GM19324 (cell line): ENCODE measurements around the gene FOXO3.
"Not testable (repeated sequence)": the region's sequence is repeated elsewhere in the genome, so short reads cannot be mapped to it uniquely, and the experiment has no call there.

ENCODE experiments used
- ATAC-seq: cut with Tn5 transposase; IDR thresholded peaks from one replicate; pipeline ENCODE4 v1.9.1; 2021; ENCODE audit warnings: mild to moderate bottlenecking, moderate library complexity; ENCODE audit not compliant: unreplicated experiment, low FRiP score

FOXO3 gene

GRCh38 chr6:108654465-108655106, 93.9 kb downstream of the FOXO3 start:
- ATAC-seq = no peak

- no peak for ATAC-seq
These were observed 95.3 kb downstream of the FOXO3 start for GRCh38 chr6:108655806-108656651.

GRCh38 chr6:108656836-108657235, 96.1 kb downstream of the FOXO3 start:
- ATAC-seq = no peak

GRCh38 chr6:108658174-108658573, 97.5 kb downstream of the FOXO3 start:
- ATAC-seq = no peak

GRCh38 chr6:108658785-108659184, 98.1 kb downstream of the FOXO3 start:
- not testable (repeated sequence) for ATAC-seq

GRCh38 chr6:108660251-108660650, 99.5 kb downstream of the FOXO3 start:
- ATAC-seq = no peak

GRCh38 chr6:108661430-108661829, 100.7 kb downstream of the FOXO3 start:
- ATAC-seq = no peak

- no peak for ATAC-seq
These were observed 101.3 kb downstream of the FOXO3 start for GRCh38 chr6:108661982-108662381.

GRCh38 chr6:108662702-108663101, 102.0 kb downstream of the FOXO3 start:
- no peak for ATAC-seq

- not testable (repeated sequence) for ATAC-seq
These were observed 102.9 kb downstream of the FOXO3 start for GRCh38 chr6:108663494-108664064.

GRCh38 chr6:108665495-108666196, 104.9 kb downstream of the FOXO3 start:
- no peak for ATAC-seq

- no peak for ATAC-seq
These were observed 106.0 kb downstream of the FOXO3 start for GRCh38 chr6:108666656-108667260.

GRCh38 chr6:108667993-108668392, 107.3 kb downstream of the FOXO3 start:
- ATAC-seq = no peak

GRCh38 chr6:108669673-108670072, 109.0 kb downstream of the FOXO3 start:
- ATAC-seq = no peak

GRCh38 chr6:108671175-108671574, 110.5 kb downstream of the FOXO3 start:
- ATAC-seq = no peak

GRCh38 chr6:108671790-108672189, 111.1 kb downstream of the FOXO3 start:
- ATAC-seq = no peak

GRCh38 chr6:108672641-108673040, 111.9 kb downstream of the FOXO3 start:
- no peak for ATAC-seq

- no peak for ATAC-seq
These were observed 112.4 kb downstream of the FOXO3 start for GRCh38 chr6:108673153-108673552.

GRCh38 chr6:108673602-108674001, 112.9 kb downstream of the FOXO3 start:
- no peak for ATAC-seq
